GM18517 (cell line): ENCODE results near the gene UBE2E2.

Experiments
- ATAC-seq: cut with Tn5 transposase; IDR thresholded peaks from one replicate; pipeline ENCODE4 v1.9.1; 2021; ENCODE audit warnings: mild to moderate bottlenecking, moderate library complexity; ENCODE audit not compliant: unreplicated experiment

The UBE2E2 gene

DNA sequence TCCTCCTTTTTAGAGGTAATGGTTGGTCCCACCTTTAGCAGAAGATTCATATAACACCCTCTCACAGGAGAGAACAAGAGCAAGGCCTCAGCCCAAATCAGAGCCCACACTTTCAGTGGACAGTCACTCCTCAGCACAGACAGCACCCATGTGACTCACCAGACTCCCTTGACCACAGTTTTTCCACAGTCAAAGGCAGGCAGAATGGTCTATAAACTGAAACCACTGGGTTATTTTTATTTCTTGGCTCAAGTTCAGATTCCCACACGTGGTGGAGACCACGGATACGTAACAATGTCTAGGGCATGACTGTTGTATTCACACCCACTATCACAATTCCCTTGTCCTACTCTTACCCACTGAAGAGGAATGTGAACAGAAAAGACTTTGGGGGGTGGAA is 364.8 kb downstream of the UBE2E2 start:
- no peak for ATAC-seq

DNA sequence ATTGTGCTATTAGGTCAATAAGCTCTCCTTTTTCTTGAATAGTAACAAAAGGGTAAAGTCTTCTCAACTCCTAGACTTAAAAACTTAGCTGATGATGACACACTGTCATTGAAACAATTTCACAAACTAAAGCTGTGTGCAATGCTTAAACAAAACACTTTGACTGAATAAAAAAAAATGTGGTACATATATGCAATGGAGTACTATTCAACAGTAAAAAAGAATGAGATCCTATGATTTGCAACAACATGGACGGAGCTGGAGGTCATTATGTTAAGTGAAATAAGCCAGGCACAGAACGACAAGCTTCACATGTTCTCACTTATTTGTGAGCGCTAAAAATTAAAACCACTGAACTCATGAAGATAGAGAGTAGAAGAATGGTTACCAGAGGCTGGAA is 370.7 kb downstream of the UBE2E2 start:
- ATAC-seq = no peak

DNA sequence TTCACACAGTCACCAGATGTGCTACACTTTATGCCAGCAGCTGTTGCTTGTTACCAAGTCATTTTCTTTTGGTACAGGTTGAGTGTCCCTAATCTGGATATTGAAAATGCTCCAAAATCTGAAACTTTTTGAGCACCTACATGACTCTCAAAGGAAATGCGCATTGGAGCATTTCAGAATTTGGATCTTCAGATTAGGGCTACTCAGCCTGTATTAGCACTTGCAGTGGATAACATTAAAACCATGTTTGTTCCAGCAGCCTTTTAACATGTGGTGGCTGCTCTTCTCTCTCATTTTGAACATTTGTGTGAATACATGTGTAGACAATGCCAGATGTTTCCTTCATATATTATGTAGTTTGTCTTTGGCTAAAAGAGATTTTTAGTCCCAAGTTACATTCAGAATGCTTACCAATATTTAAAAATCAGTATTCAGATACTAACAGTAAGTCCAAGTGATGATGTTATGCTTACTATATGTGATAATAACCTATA is 371.7 kb downstream of the UBE2E2 start:
- no peak for ATAC-seq

DNA sequence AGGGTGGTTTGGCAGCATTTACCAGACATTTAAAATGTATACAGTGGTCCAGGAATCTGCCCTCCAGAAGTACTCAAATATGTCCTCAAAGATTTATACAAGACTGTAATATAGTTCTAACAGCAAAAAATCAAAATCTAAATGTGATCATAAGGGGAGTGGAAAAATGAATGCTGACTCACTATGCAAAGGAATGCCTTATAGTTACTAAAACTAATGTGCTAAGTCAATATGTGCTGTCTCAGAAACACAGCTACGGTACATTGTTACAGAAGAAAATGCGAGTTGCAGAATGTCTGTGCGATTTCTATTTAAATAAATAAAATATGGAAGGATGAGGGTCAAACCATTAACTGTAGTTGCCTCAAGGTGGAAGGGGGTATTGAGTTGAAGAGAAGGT is 372.6 kb downstream of the UBE2E2 start:
- ATAC-seq = no peak

DNA sequence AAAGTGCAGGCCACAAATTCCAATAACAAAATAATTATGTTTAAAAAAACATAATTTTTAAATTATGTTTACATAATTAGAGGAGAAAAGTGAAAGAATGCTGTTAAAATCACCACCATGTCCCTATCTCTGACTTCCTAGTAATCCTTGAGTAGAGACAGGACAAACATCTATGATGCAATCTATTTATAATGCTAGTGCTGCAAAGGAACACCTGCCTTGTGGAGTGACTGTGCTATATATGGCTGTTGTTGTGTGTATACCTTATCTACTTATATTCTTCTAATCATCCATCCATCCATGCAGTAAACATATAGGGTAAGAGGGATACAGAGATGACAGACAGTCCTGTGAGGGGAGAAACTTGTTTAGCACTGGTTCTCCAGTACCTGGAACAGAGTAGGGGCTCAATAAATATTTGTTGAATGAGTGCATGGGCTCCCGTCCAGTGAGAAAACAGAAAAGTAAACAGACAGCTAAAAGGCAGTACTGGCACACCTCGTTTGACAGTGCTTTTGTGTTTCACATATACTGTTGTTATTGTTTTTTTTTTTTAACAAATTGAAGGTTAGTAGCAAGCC is 373.3 kb downstream of the UBE2E2 start:
- ATAC-seq = no peak

DNA sequence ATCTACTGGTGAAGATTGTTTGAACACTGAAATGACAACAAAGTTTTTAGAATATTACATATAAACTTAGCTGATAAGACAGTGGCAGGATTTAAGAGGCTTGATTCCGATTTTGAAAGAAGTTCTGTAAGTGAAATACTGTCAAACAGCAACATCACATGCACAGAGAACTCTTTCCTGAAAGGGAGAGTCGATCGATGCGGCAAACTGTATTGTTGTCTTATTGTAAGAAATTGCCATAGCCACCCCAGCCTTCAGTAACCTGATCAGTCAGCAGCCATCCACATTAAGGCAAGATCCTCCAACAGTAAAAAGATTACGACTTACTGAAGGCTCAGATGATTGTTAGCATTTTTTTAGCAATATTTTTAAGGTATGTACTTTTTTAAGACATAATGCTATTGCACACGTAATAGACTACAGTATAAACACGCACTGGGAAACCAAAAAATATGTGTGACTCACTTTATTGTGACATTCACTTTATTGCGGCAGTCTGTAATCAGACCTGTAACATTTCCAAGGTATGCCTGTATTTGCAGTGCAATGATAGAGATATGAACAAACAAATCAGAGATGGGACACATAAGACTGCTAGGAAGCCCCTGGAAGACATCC is 377.1 kb downstream of the UBE2E2 start:
- no peak for ATAC-seq

DNA sequence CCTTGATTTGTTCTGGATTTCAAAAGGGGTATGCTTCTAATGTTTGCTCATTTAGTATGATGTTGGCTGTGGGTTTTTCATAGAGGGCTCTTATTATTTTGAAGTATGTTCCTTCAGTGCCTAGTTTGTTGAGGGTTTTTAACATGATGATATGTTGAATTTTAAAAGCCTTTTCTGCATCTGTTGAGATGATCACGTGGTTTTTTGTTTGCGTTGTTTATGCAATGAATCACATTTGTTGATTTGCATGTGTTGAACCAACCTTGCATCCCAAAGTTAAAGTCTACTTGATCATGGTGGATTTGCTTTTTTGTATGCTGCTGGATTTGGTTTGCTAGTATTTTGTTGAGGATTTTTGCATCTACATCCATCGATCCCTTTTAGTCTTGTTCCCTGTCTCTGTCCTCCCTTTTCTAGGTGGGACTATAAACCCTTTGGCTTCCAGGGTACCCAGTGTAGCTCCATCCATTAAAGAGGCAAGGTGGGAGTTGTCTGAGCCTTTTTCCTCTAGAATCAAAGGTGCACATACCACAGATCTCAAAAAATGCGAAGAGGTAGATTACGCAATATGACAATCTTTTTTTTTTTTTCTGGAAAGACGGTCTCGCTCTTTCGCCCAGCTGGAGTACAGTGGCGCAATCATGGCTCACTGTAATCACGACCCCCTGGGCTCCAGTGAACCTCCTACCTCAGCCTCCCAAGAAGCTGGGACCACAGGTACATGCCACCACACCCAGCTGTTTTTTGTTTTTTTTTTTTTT is 381.0 kb downstream of the UBE2E2 start:
- ATAC-seq = no peak

DNA sequence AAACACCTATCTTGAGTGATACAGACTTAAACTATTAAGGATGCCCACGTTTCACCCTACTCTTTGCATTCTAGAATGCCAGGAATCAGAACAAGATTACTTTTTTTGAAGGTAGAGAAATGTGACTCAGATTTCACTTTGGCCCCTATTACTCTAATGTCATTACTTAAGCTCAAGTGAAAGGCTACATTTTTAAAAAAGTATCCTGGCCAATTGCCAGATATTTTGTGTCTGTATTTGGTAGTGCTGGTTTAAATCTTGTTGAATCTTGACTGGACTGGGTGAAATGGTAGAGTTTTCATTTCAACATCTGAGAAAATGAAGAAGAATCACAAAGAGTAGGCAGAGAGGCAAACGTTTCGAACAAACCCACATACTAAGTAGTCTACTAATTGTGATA is 384.4 kb downstream of the UBE2E2 start:
- ATAC-seq = no peak

DNA sequence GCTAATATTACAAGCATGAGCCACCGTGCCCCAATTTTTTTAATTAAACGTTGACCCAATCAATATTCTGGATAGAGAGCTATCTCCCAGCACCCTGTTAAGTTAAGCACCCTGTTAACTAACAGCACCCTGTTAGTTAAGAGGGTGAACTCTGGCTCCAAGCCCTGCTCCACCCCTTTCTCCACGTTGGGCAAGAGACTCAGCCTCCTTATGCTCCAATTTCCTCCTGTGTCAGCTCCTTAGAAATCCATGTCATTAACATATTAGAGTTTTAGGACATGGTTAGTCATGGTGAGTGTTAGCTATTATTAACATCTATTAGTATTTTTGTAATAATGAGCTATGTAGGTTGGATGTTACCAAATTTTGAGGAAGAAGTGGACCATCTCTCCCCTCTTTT is 385.4 kb downstream of the UBE2E2 start:
- ATAC-seq = no peak

DNA sequence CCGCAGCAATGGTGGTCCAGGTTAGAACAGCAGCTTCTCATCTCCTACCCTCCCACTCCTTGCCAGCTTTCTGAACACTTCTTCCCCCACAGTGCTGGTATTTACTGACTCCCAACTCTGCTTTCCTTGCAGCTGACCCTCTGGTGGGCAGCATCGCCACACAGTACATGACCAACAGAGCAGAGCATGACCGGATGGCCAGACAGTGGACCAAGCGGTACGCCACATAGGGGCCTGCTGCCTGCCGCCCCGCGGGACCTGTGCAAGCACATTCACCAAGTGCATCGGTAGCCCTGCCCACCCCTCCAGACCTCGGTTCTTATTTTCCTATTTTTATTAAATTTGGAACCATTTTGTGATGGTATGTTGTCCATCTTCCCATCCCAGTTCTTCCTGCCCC is 386.5 kb downstream of the UBE2E2 start:
- ATAC-seq = no peak

DNA sequence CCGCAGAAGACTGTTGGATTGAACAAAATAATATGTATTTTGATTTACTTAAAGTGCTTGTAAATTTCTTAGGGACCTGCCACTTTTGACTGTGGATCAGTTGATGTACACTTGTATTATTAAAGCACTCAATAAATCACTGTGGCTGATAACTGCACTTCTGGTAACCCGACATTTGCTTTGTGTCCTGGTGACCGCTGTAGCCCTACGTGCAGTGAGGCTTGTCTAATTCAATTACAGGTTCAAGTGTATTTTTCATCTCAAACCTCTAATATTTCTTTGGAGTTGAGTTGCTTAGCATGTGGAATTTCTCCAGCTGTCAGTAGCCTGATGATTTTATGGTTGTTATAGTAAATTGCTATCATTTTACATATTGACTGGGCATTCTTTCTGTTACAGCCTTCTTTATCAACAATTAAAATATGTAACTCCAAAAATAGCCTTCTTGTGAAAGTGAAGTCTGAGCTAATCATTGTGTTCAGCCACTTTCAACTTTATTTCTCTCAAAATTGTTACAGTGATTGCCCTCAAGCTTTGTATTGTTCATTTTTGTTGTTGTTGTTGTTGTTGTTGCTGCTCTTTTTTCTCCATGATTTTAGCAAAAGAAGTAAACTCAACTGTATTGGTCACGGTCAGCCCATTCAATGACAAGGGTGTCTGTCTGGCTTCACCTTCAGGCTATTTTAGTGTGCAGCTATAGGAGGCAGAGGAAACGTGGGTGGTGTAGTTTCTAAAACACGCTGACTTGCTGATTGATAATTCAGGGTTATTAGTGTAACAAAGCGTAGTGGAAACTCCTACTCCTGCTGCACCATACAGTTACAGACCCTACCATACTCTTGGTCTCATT is 387.5 kb downstream of the UBE2E2 start:
- ATAC-seq = peak; percentile 88

DNA sequence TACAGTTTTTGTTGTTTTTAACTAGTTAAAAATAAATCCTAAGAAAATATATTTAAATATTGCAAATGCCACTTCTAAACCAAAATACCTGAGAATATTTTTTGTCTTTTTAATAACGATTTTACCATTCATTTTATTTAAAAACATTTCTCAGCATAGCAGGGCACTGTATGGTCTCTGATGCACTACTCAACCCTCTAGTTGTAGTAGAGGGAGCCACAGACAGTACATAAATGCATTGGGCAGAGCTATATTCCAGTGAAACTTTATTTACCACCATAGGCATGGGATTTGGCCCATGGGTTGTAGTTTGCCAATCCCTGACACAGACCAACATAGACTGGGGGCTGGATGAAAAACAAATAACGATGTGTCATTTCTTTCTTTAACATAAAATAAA is 388.2 kb downstream of the UBE2E2 start:
- no peak for ATAC-seq

DNA sequence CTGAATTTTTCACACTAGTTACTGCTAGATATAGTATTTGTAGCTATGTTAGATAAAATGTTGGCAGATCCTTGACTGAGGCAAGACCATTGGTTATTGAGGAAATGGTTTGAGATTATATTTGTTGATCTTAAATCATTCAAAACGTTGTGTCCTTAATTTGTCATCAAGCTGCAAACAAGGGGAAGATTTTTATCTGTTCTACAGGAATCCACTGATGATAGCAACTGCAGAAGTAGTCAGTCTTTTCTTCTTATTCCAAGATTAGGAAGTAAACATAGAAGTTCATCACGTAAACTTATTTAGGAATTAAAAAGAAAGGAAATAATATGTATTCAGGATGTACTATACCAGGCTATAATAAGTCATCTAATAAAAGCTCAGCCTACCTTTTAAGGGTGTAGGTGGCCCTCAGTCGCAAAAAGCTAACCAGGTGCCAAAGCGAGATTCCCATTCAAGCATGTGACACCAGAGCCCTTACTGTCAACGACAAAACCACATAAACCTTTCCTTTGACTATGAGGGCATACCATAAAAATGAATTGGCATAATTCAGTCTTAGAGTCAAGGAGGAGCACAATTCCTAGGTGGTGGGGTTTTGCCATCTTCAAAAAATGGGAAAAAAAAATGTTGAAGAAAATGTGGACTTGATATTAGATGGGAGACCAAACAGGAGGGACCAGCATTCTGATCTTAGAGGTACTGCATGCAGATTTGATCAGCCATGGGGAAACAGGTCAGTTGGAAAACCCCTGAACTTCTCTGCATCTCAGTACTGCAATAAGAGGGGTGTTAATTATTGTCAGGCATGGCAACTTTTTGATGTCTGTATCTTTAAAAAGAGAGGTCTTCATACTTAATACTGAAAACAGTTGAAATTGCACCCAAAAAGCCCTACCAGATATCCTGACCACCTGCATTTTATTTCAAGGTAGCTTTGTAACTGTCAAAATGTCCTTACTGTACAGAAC is 390.1 kb downstream of the UBE2E2 start:
- peak; percentile 51 for ATAC-seq

DNA sequence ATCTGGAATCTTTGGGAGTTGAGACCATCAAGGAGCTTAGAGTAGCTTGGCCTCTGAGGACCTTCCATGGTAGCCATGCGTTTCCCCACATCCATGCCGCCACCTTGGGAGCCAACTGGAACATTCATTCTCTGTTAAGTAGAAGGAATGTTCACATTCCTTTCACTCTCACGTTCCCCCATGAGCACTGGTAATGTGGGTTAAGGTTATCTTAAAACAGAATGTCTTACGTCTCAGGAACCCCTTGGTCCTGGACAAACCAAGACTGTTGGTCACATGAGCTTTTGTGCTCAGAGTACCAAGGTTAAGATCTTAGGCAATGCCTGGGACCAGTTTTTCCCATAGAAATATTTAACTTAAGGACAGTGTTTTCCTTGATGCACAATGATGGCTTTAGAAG is 390.9 kb downstream of the UBE2E2 start:
- ATAC-seq = no peak

DNA sequence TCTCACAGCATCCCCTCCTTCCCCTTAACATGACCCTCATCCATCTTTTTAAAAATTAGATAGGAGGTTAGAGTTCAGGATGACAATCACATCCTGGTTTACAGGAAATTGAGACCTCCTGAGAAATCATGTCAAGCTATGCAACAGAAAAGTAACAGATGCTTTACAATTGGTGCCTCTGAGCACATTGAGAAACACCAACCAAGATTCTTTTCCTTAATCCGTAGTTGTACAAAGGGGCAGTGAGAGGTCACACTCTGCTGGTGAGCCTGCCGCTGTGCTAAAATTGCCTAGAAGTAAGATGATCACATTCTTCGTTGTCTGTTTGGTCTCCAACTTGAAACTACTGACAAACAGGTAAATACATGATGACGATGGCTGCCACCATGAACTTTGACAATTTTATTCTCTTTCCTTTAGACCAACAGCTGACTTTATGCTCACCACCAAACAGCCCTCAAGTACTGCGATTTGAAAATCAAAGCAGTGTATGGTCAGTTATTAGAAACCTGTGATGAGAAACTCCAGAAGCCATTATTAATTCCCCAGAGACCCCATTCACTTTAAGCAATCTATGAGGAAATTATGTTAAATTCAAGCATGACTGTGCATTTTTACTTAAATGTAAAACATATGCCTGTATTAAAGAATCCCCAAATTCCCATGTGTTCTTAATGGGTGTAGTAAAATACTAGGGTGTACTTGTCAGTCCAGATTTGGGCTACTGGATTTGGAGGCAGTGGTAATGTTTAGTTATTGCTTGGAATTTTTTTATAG is 392.0 kb downstream of the UBE2E2 start:
- no peak for ATAC-seq

DNA sequence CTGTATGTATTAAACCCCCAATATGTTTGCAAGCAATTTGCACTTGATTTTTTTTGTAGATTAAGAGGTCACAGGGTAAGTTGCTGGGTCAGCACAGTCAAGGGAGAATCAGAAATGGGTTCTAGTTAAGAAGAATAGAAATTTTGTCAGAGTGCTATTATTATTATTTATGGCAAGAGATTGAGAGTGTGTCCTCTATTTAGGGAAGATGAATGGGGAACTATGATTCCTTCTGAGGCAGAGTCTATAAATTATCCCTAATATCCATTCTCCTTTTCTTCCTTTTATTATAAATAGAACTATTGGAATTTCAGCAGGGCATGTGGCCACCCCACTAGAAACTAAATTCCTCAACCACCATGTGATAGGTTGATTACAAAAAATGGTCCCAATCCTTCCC is 392.7 kb downstream of the UBE2E2 start:
- ATAC-seq = no peak

DNA sequence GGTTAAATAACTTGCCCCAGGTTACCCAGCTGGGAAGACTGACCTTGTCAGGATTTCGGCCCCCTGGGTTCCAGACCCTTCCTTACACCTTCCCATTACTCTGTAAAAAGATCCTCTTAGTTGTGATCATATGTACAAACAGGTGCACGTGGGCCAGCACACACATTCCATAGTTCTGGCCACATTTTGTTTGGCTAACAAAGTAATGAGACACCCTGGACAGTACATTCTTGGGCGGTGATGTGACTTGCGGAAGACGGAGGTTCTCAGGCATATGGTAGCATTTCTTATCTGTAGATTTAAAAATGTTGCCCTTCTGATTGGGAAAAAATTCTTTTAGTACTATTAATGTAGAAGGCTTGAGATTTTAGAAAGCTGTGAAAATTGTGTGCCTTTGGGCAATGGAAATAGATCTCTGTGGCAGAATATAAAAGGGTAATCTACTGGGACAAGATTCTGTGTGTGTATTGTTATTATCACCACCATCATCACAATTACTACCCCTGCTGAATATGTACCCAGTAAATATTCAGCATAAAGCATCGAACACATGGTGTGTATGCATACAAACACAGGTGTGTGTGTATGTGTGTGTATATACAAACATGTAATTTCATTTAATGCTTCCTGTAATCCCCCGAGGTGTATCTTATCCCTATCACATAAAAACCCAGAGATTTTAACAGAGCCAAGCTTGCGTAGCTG is 397.2 kb downstream of the UBE2E2 start:
- no peak for ATAC-seq

DNA sequence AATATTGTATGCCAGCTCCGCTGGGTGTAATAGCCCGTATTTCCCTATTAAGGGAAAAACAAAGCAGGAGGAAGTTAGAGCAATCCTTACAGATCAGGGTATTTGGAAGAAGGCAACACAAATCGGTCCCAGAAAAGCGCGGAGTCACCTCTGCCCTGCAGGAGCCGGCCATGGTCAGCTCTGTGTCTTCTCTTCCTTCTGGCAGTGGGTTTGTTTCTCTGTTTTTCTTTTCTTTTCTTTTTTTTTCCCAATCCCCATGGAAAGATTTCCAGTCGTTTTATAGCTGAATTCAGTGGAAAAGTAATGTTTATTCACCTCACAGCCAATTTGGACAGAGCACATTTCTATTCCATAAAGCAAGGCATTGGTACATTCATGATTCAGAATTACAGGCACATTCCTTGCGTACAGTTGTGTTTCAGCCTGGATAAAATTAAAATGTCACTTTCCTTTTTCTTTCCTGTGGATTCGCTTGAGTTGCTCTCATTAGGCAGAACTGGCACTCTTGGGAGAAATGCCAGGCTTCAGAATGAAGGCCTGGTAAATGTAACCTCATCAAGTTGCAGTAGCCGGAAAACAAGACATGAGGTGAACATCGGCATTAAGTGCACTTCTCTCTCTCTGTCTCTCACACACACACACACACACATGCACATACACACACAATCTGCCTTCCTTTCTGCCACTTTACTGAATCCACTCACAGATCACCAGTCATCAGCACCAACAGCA is 398.1 kb downstream of the UBE2E2 start:
- ATAC-seq = no peak
